GM19372 (cell line): ENCODE data around the gene KLHDC4.
"Not testable (repeated sequence)": the region's sequence is repeated elsewhere in the genome, so short reads cannot be mapped to it uniquely, and the experiment has no call there.

Experiments
- ATAC-seq: cut with Tn5 transposase; IDR thresholded peaks from one replicate; pipeline ENCODE4 v1.9.1; 2021; ENCODE audit warnings: mild to moderate bottlenecking, low read depth, moderate library complexity; ENCODE audit not compliant: unreplicated experiment

KLHDC4 gene

GRCh38 chr16:87744750-87745514 is 20.9 kb downstream of the KLHDC4 start:
- ATAC-seq = no peak

DNA sequence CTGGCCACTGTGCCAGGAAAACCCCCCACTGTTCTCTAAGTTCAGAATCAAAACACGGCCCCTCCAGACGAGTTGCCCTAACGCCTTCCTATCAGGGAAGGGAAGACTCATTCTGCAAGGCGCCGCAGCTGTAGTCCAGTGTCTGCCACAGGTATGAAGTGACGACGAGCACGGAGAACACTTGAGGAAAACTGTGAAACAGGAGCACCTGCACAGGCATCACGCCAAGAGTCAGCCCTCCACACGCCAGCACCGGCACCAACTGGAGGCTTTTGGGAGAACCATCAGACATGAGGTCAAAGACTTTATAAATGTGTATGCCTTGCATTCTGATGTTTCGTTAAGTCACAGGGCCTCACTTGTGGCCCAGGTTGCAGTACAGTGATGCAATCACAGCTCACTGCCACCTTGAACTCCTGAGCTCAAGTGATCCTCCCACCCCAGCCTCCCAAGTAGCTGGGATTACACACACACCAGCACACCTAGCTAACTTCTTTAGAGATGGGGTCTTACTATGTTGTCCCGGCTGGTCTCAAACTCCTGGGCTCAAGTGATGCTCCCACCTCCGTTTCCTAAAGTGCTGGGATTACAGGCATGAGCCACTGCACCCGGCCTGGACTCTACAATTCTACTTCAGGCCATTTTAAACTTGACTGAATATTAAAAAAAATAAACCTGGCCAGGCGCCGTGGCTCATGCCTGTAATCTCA is 22.9 kb downstream of the KLHDC4 start:
- ATAC-seq = no peak

DNA sequence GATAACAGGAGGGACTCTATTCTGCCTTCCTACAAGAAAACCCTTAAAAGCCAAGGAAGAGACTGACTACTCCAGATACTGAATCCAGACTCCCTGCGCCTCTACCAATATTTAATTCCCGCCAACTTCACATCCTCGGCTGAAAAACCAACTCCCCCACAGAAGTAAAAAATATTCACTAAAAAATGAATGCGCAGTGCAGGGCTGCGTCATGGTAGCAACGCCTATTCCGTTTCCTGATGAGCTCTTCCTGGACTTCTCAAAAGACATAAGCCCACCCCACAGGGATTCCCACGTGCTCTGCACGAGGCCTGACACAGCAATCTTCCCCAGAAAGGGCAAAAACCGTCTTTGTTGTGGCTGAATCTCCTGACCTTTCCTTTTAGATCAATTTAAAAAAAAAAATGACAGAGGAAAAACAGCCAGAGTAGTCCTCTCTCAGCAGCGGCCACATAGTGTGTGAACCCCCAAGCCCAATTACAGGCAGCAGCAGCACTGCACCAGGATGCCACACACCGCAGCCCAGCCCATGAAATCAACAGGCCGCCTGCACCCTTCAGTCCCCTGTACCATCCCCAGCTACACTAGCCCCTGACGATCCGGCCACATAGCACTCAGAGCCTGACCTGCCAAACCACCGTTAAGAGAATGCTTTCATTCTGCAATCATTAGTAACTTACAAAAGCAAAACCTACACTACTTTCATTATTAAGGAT is 23.9 kb downstream of the KLHDC4 start:
- no peak for ATAC-seq

DNA sequence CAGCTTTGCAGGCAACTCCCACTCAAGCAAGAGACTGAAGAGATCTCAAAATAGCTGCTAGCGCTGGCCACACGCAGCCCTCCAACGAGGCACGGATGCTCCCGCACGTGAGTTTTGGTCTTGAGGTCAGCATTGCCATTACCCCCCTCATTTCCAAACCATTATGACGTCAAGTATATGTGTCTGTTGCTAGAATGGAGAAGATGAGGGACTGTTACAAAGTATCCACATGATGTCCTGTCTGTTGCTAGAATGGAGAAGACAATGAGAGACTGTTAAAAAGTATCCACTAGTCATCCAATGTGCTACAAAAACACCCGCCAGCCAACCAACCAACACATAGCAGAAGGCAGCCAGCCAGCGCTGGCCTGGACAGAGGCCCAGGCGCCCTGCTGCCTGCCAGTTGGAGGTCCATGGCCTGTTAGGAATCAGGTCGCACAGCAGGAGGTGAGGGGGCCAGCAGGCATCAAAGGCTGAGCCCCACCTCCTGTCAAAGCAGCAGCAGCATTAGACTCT is 24.8 kb downstream of the KLHDC4 start:
- no peak for ATAC-seq

- ATAC-seq = no peak
These were observed 25.3 kb downstream of the KLHDC4 start for GRCh38 chr16:87740441-87740840.

DNA sequence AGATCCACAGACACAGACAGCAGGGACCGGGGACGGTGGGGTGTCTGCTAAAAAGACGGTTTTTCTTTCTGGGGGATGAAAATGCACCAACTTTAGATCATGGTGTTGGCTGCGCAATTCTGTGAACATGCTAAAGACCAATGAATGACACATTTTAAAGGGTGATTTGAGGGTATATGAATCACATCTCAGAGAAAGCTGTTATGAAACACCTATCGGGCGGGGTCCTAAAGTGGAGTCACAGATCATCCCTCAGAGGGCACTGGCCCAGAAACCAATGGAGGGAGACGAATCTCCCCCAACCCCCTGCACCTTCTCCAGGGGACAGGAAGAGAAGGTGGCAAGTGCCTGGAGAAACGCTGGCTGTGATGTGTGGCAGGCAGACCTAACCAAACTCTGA is 26.0 kb downstream of the KLHDC4 start:
- ATAC-seq = no peak

DNA sequence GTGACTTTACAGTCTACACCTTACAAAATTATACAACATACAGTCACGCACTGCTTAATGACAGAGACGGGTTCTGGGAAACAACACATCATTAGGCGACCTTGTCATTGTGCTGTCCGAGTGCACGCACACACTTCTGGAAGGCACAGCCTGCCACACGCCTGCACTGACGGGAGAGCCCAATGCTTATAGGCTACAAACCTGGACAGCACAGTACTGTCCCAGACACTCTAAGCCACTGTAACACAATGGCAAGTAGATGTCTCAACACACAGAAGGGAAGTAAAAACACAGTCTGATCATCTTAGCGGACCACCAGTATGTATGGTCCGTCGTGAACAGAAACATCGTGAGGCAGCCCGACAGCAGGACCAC is 29.8 kb downstream of the KLHDC4 start:
- no peak for ATAC-seq

DNA sequence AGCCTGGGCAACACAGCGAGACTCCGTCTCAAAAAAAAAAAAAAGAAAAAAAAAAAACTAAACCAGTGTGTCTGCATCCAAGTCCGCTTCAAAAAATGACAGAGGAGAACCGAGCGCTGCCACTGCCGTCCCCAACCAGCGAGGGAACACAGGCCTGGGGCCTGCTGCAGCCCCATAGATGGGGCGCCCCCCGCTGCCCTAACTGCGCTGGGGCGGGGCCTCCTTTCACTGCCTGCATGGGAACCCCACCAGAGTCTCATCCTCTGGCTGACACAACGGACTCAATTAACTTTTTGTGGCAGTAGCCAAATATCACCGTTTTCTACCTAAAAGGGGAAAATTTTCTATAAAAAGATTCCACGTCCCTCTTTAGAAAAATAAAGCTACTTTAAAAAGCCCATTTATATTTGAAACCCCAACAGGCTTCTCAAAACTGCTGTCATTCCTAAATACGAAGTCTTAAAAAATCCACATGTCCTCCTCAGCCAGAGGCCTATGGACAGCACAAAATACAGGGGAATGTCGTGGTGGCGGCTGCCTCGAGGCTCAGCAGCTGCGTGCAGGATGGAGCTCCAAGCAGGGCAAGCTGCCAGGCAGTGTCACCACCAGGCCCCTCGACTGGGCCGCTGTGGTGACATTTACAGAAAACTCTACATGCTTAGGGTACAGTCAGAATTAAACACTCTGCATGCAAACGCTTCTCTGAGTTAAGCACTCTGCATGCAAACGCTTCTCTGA is 30.3 kb downstream of the KLHDC4 start:
- ATAC-seq = no peak

- ATAC-seq = no peak
These were observed 31.1 kb downstream of the KLHDC4 start for GRCh38 chr16:87734644-87735043.

DNA sequence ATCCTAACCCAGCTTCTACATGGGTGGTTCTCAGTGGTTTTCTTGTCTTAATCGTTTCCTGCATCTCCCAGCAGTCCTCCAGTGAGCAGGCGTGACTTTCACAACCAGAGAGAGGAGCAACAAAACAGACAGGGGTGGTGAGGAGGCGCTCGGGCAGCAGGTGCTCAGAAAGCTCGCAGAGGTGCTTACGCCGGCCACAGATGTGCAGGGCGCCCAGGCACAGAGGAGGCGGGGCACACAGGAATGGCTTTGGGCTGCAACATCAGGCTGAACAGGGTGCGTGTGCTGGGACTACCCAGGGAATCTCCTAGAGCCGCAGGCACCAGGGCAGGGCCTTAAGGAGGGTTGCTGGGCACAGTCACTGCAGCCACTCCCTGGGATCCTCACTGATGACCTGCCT is 32.6 kb downstream of the KLHDC4 start:
- ATAC-seq = no peak

- no peak for ATAC-seq
These were observed 34.2 kb downstream of the KLHDC4 start for GRCh38 chr16:87731607-87732006.

GRCh38 chr16:87729266-87729954 is 36.4 kb downstream of the KLHDC4 start:
- no peak for ATAC-seq

DNA sequence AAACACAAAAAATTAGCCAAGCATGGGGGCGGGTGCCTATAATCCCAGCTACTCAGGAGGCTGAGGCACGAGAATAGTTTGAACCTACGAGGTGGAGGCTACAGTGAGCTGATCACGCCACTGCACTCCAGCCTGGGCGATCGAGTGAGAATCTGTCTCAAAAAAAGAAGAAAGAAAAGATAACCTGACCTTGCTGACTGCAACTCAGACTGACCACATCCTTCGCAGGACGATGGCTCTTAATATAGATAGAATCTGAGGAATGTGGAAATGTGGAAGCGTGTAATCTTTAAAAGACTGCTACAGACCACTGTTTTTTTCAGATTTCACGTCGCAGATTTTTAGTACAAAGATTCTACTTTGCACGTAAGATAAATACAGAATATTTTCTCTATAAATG is 37.8 kb downstream of the KLHDC4 start:
- ATAC-seq = no peak

- no peak for ATAC-seq
These were observed 38.4 kb downstream of the KLHDC4 start for GRCh38 chr16:87727346-87727745.

DNA sequence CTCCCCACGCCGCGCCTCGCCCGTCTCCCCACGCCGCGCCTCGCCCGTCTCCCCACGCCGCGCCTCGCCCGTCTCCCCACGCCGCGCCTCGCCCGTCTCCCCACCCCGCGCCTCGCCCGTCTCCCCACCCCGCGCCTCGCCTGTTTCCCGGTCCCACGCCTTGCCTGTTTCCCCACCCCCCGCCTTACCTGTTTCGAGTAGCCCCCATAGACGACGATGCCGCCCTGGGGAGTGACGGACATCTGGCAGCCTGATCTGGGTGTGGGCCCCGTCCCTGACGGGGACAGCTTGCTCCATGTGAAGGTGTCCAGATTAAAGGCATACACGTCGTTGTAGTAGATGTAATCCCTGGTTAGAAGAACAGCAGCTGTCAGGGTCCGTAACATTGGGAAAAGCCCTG is 39.2 kb downstream of the KLHDC4 start:
- not testable (repeated sequence) for ATAC-seq

DNA sequence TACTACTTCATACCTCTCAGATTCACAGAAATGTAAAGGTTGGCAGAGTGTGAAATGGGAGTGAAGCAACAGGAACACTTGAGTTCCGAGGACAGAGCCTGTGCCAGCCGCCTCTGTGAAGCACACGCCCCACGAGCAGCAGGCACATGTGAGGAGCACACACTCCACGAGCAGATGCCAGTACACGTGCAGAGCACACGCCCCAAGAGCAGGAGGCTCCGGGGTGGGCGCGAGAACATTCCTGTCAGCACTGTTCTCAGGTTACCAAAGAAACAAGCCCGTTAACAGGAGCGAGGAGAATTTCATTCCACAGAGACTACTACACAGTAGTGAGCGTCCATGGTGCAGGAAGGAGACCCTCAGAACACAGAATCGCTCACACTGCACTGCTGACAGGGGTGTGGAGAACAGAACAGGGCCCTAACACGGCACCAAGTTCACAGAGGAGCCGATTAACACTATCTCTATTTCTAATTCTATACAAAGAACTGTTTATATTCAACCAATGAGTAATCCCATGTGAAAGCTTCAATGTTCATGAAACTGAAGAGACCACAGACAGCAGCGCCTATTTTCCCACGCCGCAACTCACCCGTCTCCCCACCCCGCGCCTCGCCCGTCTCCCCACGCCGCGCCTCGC is 40.1 kb downstream of the KLHDC4 start:
- no peak for ATAC-seq

DNA sequence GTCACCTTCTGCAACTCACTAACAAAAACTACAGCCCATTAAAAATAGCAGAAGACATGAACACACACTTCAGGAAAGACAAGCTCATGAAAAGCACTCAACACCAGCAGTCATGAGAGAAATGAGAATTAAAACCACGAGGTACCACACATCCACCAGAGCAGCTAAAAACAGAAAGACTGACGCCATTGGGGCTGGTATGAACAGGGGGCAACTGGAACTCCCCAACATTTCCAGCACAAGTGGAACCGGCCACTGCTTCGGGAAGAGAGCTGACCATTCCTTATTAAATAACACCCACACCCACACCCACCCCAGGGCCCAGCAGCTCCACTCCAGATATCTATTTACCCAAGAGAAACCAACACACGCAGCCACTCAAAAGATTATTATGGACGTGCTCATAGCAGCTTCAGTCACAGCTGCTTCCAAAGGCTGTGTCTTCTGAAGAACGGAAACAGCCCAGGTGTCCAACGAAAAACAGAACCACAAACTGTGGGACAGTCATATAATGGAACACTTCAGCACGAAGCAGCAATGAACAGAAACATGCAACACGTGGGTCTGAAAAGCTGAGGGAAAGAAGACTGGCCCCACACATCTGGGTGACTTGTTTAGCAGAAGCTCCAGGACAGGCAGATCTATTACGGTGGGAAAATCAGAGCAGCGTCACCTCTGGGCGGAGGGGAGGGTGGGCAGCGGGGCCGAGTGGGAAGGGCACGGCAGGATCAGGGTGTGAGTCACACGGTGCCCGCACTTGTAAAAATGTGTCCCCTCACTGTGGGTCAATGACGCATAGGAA is 41.1 kb downstream of the KLHDC4 start:
- ATAC-seq = no peak

GRCh38 chr16:87723226-87723623 is 42.6 kb downstream of the KLHDC4 start:
- no peak for ATAC-seq
